ENCODE measurements around the gene TFDP2.

Gene TFDP2

GRCh38 chr3:142064454-142064853, 84.9 kb downstream of the TFDP2 start:
- no peak overlapping the region for H3K27ac ChIP-seq (ENCODE audit: low read depth, low read length)
- no peaks in the 10 kb centered on the region for H3K4me1 ChIP-seq (ENCODE audit: control insufficient read depth in 1 of 2, insufficient read depth in 2 of 2, low read length in 2 of 2)
- H3K79me2 ChIP-seq (ENCODE audit: control insufficient read depth, insufficient read depth, low read length, poor library complexity) = no peaks in the 10 kb centered on the region
- no CpG with 5 or more reads among the region's 3 CpGs for WGBS (ENCODE audit: extremely low coverage, insufficient coverage, insufficient read length)
- no peak overlapping the region for H2AK5ac ChIP-seq (ENCODE audit: low read length)
- H4K91ac ChIP-seq (ENCODE audit: low read depth, low read length) = no peak overlapping the region
- H3K27me3 ChIP-seq (ENCODE audit: insufficient read depth, low read length) = no peaks in the 10 kb centered on the region
- no peak overlapping the region for H3K14ac ChIP-seq (ENCODE audit: low read length)
- no peaks in the 10 kb centered on the region for H3K79me1 ChIP-seq (ENCODE audit: low read length)
- H4K8ac ChIP-seq (ENCODE audit: low read depth, low read length) = no peak overlapping the region
- H3K23ac ChIP-seq (ENCODE audit: low read length) = no peak overlapping the region
- H3K9ac ChIP-seq (ENCODE audit: low read length) = no peak overlapping the region
- H2BK5ac ChIP-seq (ENCODE audit: low read depth, low read length, poor library complexity) = no peak overlapping the region
- H3K9me3 ChIP-seq (ENCODE audit: insufficient read depth, low read depth, low read length) = no peaks in the 10 kb centered on the region
- no peak overlapping the region for H3K18ac ChIP-seq (ENCODE audit: low read length)
- H3K4ac ChIP-seq (ENCODE audit: low read depth, low read length) = no peak overlapping the region
- DNase-seq = no peak
- H3K4me2 ChIP-seq (ENCODE audit: low read length) = no peak overlapping the region
- H4K12ac ChIP-seq (ENCODE audit: low read depth, low read length) = no peak overlapping the region
- H3K36me3 ChIP-seq (ENCODE audit: control insufficient read depth in 1 of 2, insufficient read depth in 2 of 2, low read length in 2 of 2) = no peaks in the 10 kb centered on the region
- H2BK120ac ChIP-seq (ENCODE audit: insufficient read depth, low read length, poor library complexity) = no peak overlapping the region
- H2AFZ ChIP-seq (ENCODE audit: insufficient read depth, low read length, poor library complexity) = no peak overlapping the region
- H3K4me3 ChIP-seq (ENCODE audit: low read depth, low read length) = no peak overlapping the region
- H2BK12ac ChIP-seq (ENCODE audit: low read length) = no peak overlapping the region

- DNase-seq = peak in 1 of 2 donors; percentile 59
- Histone ChIP-seq H2BK5ac (ENCODE audit: low read depth, low read length, poor library complexity) (no peak overlapping the region), H4K12ac (ENCODE audit: low read depth, low read length) (no peak overlapping the region), H4K8ac (ENCODE audit: low read depth, low read length) (no peak overlapping the region), H2AFZ (ENCODE audit: insufficient read depth, low read length, poor library complexity) (no peak overlapping the region), H3K79me2 (ENCODE audit: control insufficient read depth, insufficient read depth, low read length, poor library complexity) (no peaks in the 10 kb centered on the region), H2BK12ac (ENCODE audit: low read length) (no peak overlapping the region), H3K27me3 (ENCODE audit: insufficient read depth, low read length) (no peaks in the 10 kb centered on the region), H3K79me1 (ENCODE audit: low read length) (no peaks in the 10 kb centered on the region), H3K27ac (ENCODE audit: low read depth, low read length) (no peak overlapping the region), H3K36me3 (ENCODE audit: control insufficient read depth in 1 of 2, insufficient read depth in 2 of 2, low read length in 2 of 2) (no peaks in the 10 kb centered on the region), H2BK120ac (ENCODE audit: insufficient read depth, low read length, poor library complexity) (no peak overlapping the region), H2AK5ac (ENCODE audit: low read length) (no peak overlapping the region), H3K9ac (ENCODE audit: low read length) (no peak overlapping the region), H3K4me2 (ENCODE audit: low read length) (no peak overlapping the region), H3K18ac (ENCODE audit: low read length) (no peak overlapping the region), H4K91ac (ENCODE audit: low read depth, low read length) (no peak overlapping the region), H3K9me3 (ENCODE audit: insufficient read depth, low read depth, low read length) (no peaks in the 10 kb centered on the region), H3K4ac (ENCODE audit: low read depth, low read length) (no peak overlapping the region), H3K4me3 (ENCODE audit: low read depth, low read length) (no peak overlapping the region), H3K14ac (ENCODE audit: low read length) (no peak overlapping the region), H3K23ac (ENCODE audit: low read length) (no peak overlapping the region), H3K4me1 (ENCODE audit: control insufficient read depth in 1 of 2, insufficient read depth in 2 of 2, low read length in 2 of 2) (no peaks in the 10 kb centered on the region)
- no CpG with 5 or more reads among the region's 2 CpGs for WGBS (ENCODE audit: extremely low coverage, insufficient coverage, insufficient read length)
Measured at GRCh38 chr3:142057331-142057725, 92.0 kb downstream of the TFDP2 start.

- Histone ChIP-seq H3K9me3 (ENCODE audit: insufficient read depth, low read depth, low read length) (no peaks in the 10 kb centered on the region), H3K4ac (ENCODE audit: low read depth, low read length) (no peak overlapping the region), H3K23ac (ENCODE audit: low read length) (no peak overlapping the region), H3K18ac (ENCODE audit: low read length) (no peak overlapping the region), H4K91ac (ENCODE audit: low read depth, low read length) (no peak overlapping the region), H3K27me3 (ENCODE audit: insufficient read depth, low read length) (no peaks in the 10 kb centered on the region), H4K8ac (ENCODE audit: low read depth, low read length) (no peak overlapping the region), H3K9ac (ENCODE audit: low read length) (no peak overlapping the region), H2AFZ (ENCODE audit: insufficient read depth, low read length, poor library complexity) (no peak overlapping the region), H3K4me2 (ENCODE audit: low read length) (no peak overlapping the region), H3K4me1 (ENCODE audit: control insufficient read depth in 1 of 2, insufficient read depth in 2 of 2, low read length in 2 of 2) (no peaks in the 10 kb centered on the region), H2BK12ac (ENCODE audit: low read length) (no peak overlapping the region), H4K12ac (ENCODE audit: low read depth, low read length) (no peak overlapping the region), H2BK120ac (ENCODE audit: insufficient read depth, low read length, poor library complexity) (no peak overlapping the region), H3K27ac (ENCODE audit: low read depth, low read length) (no peak overlapping the region), H3K79me2 (ENCODE audit: control insufficient read depth, insufficient read depth, low read length, poor library complexity) (no peaks in the 10 kb centered on the region), H3K4me3 (ENCODE audit: low read depth, low read length) (no peak overlapping the region), H3K36me3 (ENCODE audit: control insufficient read depth in 1 of 2, insufficient read depth in 2 of 2, low read length in 2 of 2) (no peaks in the 10 kb centered on the region), H3K79me1 (ENCODE audit: low read length) (no peaks in the 10 kb centered on the region), H2AK5ac (ENCODE audit: low read length) (no peak overlapping the region), H3K14ac (ENCODE audit: low read length) (no peak overlapping the region), H2BK5ac (ENCODE audit: low read depth, low read length, poor library complexity) (no peak overlapping the region)
- WGBS (ENCODE audit: extremely low coverage, insufficient coverage, insufficient read length) = no CpG with 5 or more reads among the region's 2 CpGs
- peak; percentile 82 to 93 for DNase-seq
Measured at GRCh38 chr3:142056656-142057330, 92.6 kb downstream of the TFDP2 start.

GRCh38 chr3:142053835-142054234, 95.5 kb downstream of the TFDP2 start:
- Histone ChIP-seq H3K9ac (ENCODE audit: low read length) (no peak overlapping the region), H3K14ac (ENCODE audit: low read length) (no peak overlapping the region), H4K91ac (ENCODE audit: low read depth, low read length) (no peak overlapping the region), H4K12ac (ENCODE audit: low read depth, low read length) (no peak overlapping the region), H3K4me2 (ENCODE audit: low read length) (no peak overlapping the region), H3K4ac (ENCODE audit: low read depth, low read length) (no peak overlapping the region), H2AFZ (ENCODE audit: insufficient read depth, low read length, poor library complexity) (no peak overlapping the region), H3K18ac (ENCODE audit: low read length) (no peak overlapping the region), H3K23ac (ENCODE audit: low read length) (no peak overlapping the region), H2BK120ac (ENCODE audit: insufficient read depth, low read length, poor library complexity) (no peak overlapping the region), H2BK12ac (ENCODE audit: low read length) (no peak overlapping the region), H2BK5ac (ENCODE audit: low read depth, low read length, poor library complexity) (no peak overlapping the region), H3K9me3 (ENCODE audit: insufficient read depth, low read depth, low read length) (no peaks in the 10 kb centered on the region), H3K4me1 (ENCODE audit: control insufficient read depth in 1 of 2, insufficient read depth in 2 of 2, low read length in 2 of 2) (no peaks in the 10 kb centered on the region), H3K27me3 (ENCODE audit: insufficient read depth, low read length) (no peaks in the 10 kb centered on the region), H3K79me1 (ENCODE audit: low read length) (no peaks in the 10 kb centered on the region), H2AK5ac (ENCODE audit: low read length) (no peak overlapping the region), H3K79me2 (ENCODE audit: control insufficient read depth, insufficient read depth, low read length, poor library complexity) (no peaks in the 10 kb centered on the region), H4K8ac (ENCODE audit: low read depth, low read length) (no peak overlapping the region), H3K36me3 (ENCODE audit: control insufficient read depth in 1 of 2, insufficient read depth in 2 of 2, low read length in 2 of 2) (no peaks in the 10 kb centered on the region), H3K4me3 (ENCODE audit: low read depth, low read length) (no peak overlapping the region), H3K27ac (ENCODE audit: low read depth, low read length) (no peak overlapping the region)
- DNase-seq = no peak
- WGBS (ENCODE audit: extremely low coverage, insufficient coverage, insufficient read length) = no CpG with 5 or more reads among the region's 1 CpG
